Measurements from ENCODE around the gene ACOT9.

DNA sequence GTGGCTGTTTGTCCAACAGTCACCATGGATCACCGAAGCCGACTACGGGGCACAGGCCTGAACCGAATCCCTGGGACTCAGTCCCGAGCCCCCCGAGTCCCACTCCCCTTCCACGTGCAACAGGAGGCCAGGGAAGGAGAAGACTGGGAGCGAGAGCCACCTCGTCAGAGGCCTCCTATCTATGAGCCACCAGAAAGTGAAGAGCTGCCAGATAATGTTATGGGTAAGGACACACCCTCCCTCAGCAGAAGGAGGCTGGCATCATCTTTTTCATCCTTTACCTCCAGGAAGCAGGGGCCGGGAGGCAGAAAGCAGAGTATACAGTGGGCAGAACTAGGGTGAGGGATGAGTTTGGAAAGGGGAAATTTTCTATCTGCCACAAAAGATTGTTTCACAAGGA lies 78.6 kb downstream of the ACOT9 start:
- TF ChIP-seq CTCF (IDR thresholded peaks at IDR 0.05; ENCODE audit: poor library complexity, severe bottlenecking) (no peak), POLR2AphosphoS5 (IDR thresholded peaks at IDR 0.05) (no peak), TAF1 (IDR thresholded peaks at IDR 0.05; ENCODE audit: low read depth) (no peak)
